Measurements from ENCODE around the gene PKNOX2. TPM values are rescaled to one million over a fixed set of nuclear protein-coding genes. Genes with fewer than 3 reads are reported as not detected.
A peak's percentile ranks its signal among the peaks of the same experiment; 100 is the strongest.

The PKNOX2 gene
- total RNA-seq, 1 donor from 2014 or later, result 39.9 TPM

GRCh38 chr11:125370561-125371389 lies 206.2 kb downstream of the PKNOX2 start:
- H3K27me3 Mint-ChIP-seq, result peaks cover 25% of the 10 kb centered on the region
- no peaks in the 10 kb centered on the region for H3K9me3 Mint-ChIP-seq (ENCODE audit: low read depth)
- TF ChIP-seq CTCF (IDR thresholded peaks at IDR 0.05; ENCODE audit: unreplicated experiment), result no peak
- peaks cover 20% of the 10 kb centered on the region for H3K36me3 Mint-ChIP-seq (ENCODE audit: insufficient read depth)
- H3K4me3 Mint-ChIP-seq (ENCODE audit: low read depth), result peak overlapping the region; percentile 19
- DNase-seq (ENCODE audit: low spot score, unreplicated experiment), result no peak
- peaks cover 13% of the 10 kb centered on the region for H3K4me1 Mint-ChIP-seq (ENCODE audit: low read depth)
- H3K27ac Mint-ChIP-seq, result no peak overlapping the region

- peaks cover 18% of the 10 kb centered on the region for H3K36me3 Mint-ChIP-seq (ENCODE audit: insufficient read depth)
- no peak for DNase-seq (ENCODE audit: low spot score, unreplicated experiment)
- peaks cover 16% of the 10 kb centered on the region for H3K4me1 Mint-ChIP-seq (ENCODE audit: low read depth)
- no peaks in the 10 kb centered on the region for H3K9me3 Mint-ChIP-seq (ENCODE audit: low read depth)
- no peak for TF ChIP-seq CTCF (IDR thresholded peaks at IDR 0.05; ENCODE audit: unreplicated experiment)
- no peak overlapping the region for H3K27ac Mint-ChIP-seq
- H3K27me3 Mint-ChIP-seq, result peaks cover 25% of the 10 kb centered on the region
- no peak overlapping the region for H3K4me3 Mint-ChIP-seq (ENCODE audit: low read depth)
Measured at GRCh38 chr11:125371431-125371935, 206.9 kb downstream of the PKNOX2 start.

GRCh38 chr11:125372088-125372487 lies 207.5 kb downstream of the PKNOX2 start:
- TF ChIP-seq CTCF (IDR thresholded peaks at IDR 0.05; ENCODE audit: unreplicated experiment), result no peak
- peaks cover 25% of the 10 kb centered on the region for H3K27me3 Mint-ChIP-seq
- no peak overlapping the region for H3K4me3 Mint-ChIP-seq (ENCODE audit: low read depth)
- peaks cover 17% of the 10 kb centered on the region for H3K4me1 Mint-ChIP-seq (ENCODE audit: low read depth)
- no peak overlapping the region for H3K27ac Mint-ChIP-seq
- no peak for DNase-seq (ENCODE audit: low spot score, unreplicated experiment)
- H3K36me3 Mint-ChIP-seq (ENCODE audit: insufficient read depth), result peaks cover 17% of the 10 kb centered on the region
- H3K9me3 Mint-ChIP-seq (ENCODE audit: low read depth), result no peaks in the 10 kb centered on the region

GRCh38 chr11:125372911-125373310 lies 208.4 kb downstream of the PKNOX2 start:
- no peak for DNase-seq (ENCODE audit: low spot score, unreplicated experiment)
- no peak for TF ChIP-seq CTCF (IDR thresholded peaks at IDR 0.05; ENCODE audit: unreplicated experiment)
- Mint-ChIP-seq H3K36me3 (ENCODE audit: insufficient read depth) (peaks cover 14% of the 10 kb centered on the region), H3K27ac (no peak overlapping the region), H3K4me1 (ENCODE audit: low read depth) (peaks cover 17% of the 10 kb centered on the region), H3K27me3 (peaks cover 25% of the 10 kb centered on the region), H3K9me3 (ENCODE audit: low read depth) (no peaks in the 10 kb centered on the region), H3K4me3 (ENCODE audit: low read depth) (no peak overlapping the region)

- DNase-seq (ENCODE audit: low spot score, unreplicated experiment), result no peak
- H3K36me3 Mint-ChIP-seq (ENCODE audit: insufficient read depth), result peaks cover 12% of the 10 kb centered on the region
- no peak overlapping the region for H3K27ac Mint-ChIP-seq
- no peak for TF ChIP-seq CTCF (IDR thresholded peaks at IDR 0.05; ENCODE audit: unreplicated experiment)
- peaks cover 17% of the 10 kb centered on the region for H3K4me1 Mint-ChIP-seq (ENCODE audit: low read depth)
- peaks cover 25% of the 10 kb centered on the region for H3K27me3 Mint-ChIP-seq
- no peak overlapping the region for H3K4me3 Mint-ChIP-seq (ENCODE audit: low read depth)
- no peaks in the 10 kb centered on the region for H3K9me3 Mint-ChIP-seq (ENCODE audit: low read depth)
Measured at GRCh38 chr11:125373426-125374391, 209.2 kb downstream of the PKNOX2 start.

All from progenitor cell of endocrine pancreas (in vitro differentiated cells).